ENCODE measurements around the gene MAML2.

MAML2 gene

GRCh38 chr11:96207459-96208449 lies 135.2 kb downstream of the MAML2 start:
- H3K4me1 ChIP-seq (ENCODE audit: insufficient read depth, low read length): peaks cover 43% of the 10 kb centered on the region
- no peak overlapping the region for H3K9ac ChIP-seq (ENCODE audit: low read depth, low read length)

GRCh38 chr11:96206955-96207354 lies 136.0 kb downstream of the MAML2 start:
- no peaks in the 10 kb centered on the region for H3K9me3 ChIP-seq (ENCODE audit: control insufficient read depth, insufficient read depth, low read length)
- H3K9ac ChIP-seq (ENCODE audit: low read depth, low read length): no peak overlapping the region
- peaks cover 35% of the 10 kb centered on the region for H3K4me1 ChIP-seq (ENCODE audit: insufficient read depth, low read length)
- no peaks in the 10 kb centered on the region for H3K36me3 ChIP-seq (ENCODE audit: insufficient read depth, low read length)

More at GRCh38 chr11:96207459-96208449, 135.2 kb downstream of the MAML2 start:
- no peaks in the 10 kb centered on the region for H3K36me3 ChIP-seq (ENCODE audit: insufficient read depth, low read length)
- H3K9me3 ChIP-seq (ENCODE audit: control insufficient read depth, insufficient read depth, low read length): no peaks in the 10 kb centered on the region

GRCh38 chr11:96205460-96205809 lies 137.6 kb downstream of the MAML2 start:
- no peaks in the 10 kb centered on the region for H3K36me3 ChIP-seq (ENCODE audit: insufficient read depth, low read length)
- H3K9me3 ChIP-seq (ENCODE audit: control insufficient read depth, insufficient read depth, low read length): no peaks in the 10 kb centered on the region
- H3K4me1 ChIP-seq (ENCODE audit: insufficient read depth, low read length): peaks cover 37% of the 10 kb centered on the region
- no peak overlapping the region for H3K9ac ChIP-seq (ENCODE audit: low read depth, low read length)

GRCh38 chr11:96204721-96205459 lies 138.1 kb downstream of the MAML2 start:
- H3K36me3 ChIP-seq (ENCODE audit: insufficient read depth, low read length): no peaks in the 10 kb centered on the region
- peaks cover 42% of the 10 kb centered on the region for H3K4me1 ChIP-seq (ENCODE audit: insufficient read depth, low read length)
- H3K9me3 ChIP-seq (ENCODE audit: control insufficient read depth, insufficient read depth, low read length): no peaks in the 10 kb centered on the region
- no peak overlapping the region for H3K9ac ChIP-seq (ENCODE audit: low read depth, low read length)

- H3K9ac ChIP-seq (ENCODE audit: low read depth, low read length): no peak overlapping the region
- no peaks in the 10 kb centered on the region for H3K9me3 ChIP-seq (ENCODE audit: control insufficient read depth, insufficient read depth, low read length)
- H3K36me3 ChIP-seq (ENCODE audit: insufficient read depth, low read length): no peaks in the 10 kb centered on the region
- peaks cover 44% of the 10 kb centered on the region for H3K4me1 ChIP-seq (ENCODE audit: insufficient read depth, low read length)
These were observed 138.7 kb downstream of the MAML2 start for GRCh38 chr11:96204366-96204659.

GRCh38 chr11:96203567-96204365 lies 139.2 kb downstream of the MAML2 start:
- Histone ChIP-seq H3K4me1 (ENCODE audit: insufficient read depth, low read length) (peaks cover 44% of the 10 kb centered on the region), H3K9me3 (ENCODE audit: control insufficient read depth, insufficient read depth, low read length) (no peaks in the 10 kb centered on the region), H3K9ac (ENCODE audit: low read depth, low read length) (no peak overlapping the region), H3K36me3 (ENCODE audit: insufficient read depth, low read length) (no peaks in the 10 kb centered on the region)

- Histone ChIP-seq H3K9me3 (ENCODE audit: control insufficient read depth, insufficient read depth, low read length) (no peaks in the 10 kb centered on the region), H3K9ac (ENCODE audit: low read depth, low read length) (no peak overlapping the region), H3K4me1 (ENCODE audit: insufficient read depth, low read length) (peaks cover 54% of the 10 kb centered on the region), H3K36me3 (ENCODE audit: insufficient read depth, low read length) (no peaks in the 10 kb centered on the region)
These were observed 142.8 kb downstream of the MAML2 start for GRCh38 chr11:96200243-96200642.

GRCh38 chr11:96199563-96200025 lies 143.4 kb downstream of the MAML2 start:
- Histone ChIP-seq H3K9me3 (ENCODE audit: control insufficient read depth, insufficient read depth, low read length) (no peaks in the 10 kb centered on the region), H3K9ac (ENCODE audit: low read depth, low read length) (no peak overlapping the region), H3K36me3 (ENCODE audit: insufficient read depth, low read length) (no peaks in the 10 kb centered on the region), H3K4me1 (ENCODE audit: insufficient read depth, low read length) (peaks cover 53% of the 10 kb centered on the region)

GRCh38 chr11:96197801-96198701 lies 144.9 kb downstream of the MAML2 start:
- no peaks in the 10 kb centered on the region for H3K36me3 ChIP-seq (ENCODE audit: insufficient read depth, low read length)
- peaks cover 60% of the 10 kb centered on the region for H3K4me1 ChIP-seq (ENCODE audit: insufficient read depth, low read length)
- no peaks in the 10 kb centered on the region for H3K9me3 ChIP-seq (ENCODE audit: control insufficient read depth, insufficient read depth, low read length)
- no peak overlapping the region for H3K9ac ChIP-seq (ENCODE audit: low read depth, low read length)

GRCh38 chr11:96197103-96197502 lies 145.9 kb downstream of the MAML2 start:
- peaks cover 60% of the 10 kb centered on the region for H3K4me1 ChIP-seq (ENCODE audit: insufficient read depth, low read length)
- H3K9ac ChIP-seq (ENCODE audit: low read depth, low read length): no peak overlapping the region
- H3K36me3 ChIP-seq (ENCODE audit: insufficient read depth, low read length): no peaks in the 10 kb centered on the region
- no peaks in the 10 kb centered on the region for H3K9me3 ChIP-seq (ENCODE audit: control insufficient read depth, insufficient read depth, low read length)

- H3K4me1 ChIP-seq (ENCODE audit: insufficient read depth, low read length): peaks cover 60% of the 10 kb centered on the region
- H3K36me3 ChIP-seq (ENCODE audit: insufficient read depth, low read length): no peaks in the 10 kb centered on the region
- H3K9me3 ChIP-seq (ENCODE audit: control insufficient read depth, insufficient read depth, low read length): no peaks in the 10 kb centered on the region
- no peak overlapping the region for H3K9ac ChIP-seq (ENCODE audit: low read depth, low read length)
These were observed 146.8 kb downstream of the MAML2 start for GRCh38 chr11:96196181-96196662.

- H3K9me3 ChIP-seq (ENCODE audit: control insufficient read depth, insufficient read depth, low read length): no peaks in the 10 kb centered on the region
- H3K4me1 ChIP-seq (ENCODE audit: insufficient read depth, low read length): peaks cover 60% of the 10 kb centered on the region
- H3K9ac ChIP-seq (ENCODE audit: low read depth, low read length): no peak overlapping the region
- no peaks in the 10 kb centered on the region for H3K36me3 ChIP-seq (ENCODE audit: insufficient read depth, low read length)
These were observed 147.3 kb downstream of the MAML2 start for GRCh38 chr11:96195671-96196070.

GRCh38 chr11:96194581-96195374 lies 148.2 kb downstream of the MAML2 start:
- Histone ChIP-seq H3K9ac (ENCODE audit: low read depth, low read length) (no peak overlapping the region), H3K9me3 (ENCODE audit: control insufficient read depth, insufficient read depth, low read length) (no peaks in the 10 kb centered on the region), H3K36me3 (ENCODE audit: insufficient read depth, low read length) (no peaks in the 10 kb centered on the region), H3K4me1 (ENCODE audit: insufficient read depth, low read length) (peaks cover 52% of the 10 kb centered on the region)
